Stimulated activated CD4-positive, alpha-beta T cell treated with anti-CD3 and anti-CD28 coated beads, Interleukin-1b, Interleukin-23, amount 100 ng/mL, for 48 hours (primary cell): Measurements from ENCODE around the gene RPS18.
"Not testable (repeated sequence)": the region's sequence is repeated elsewhere in the genome, so short reads cannot be mapped to it uniquely, and the experiment has no call there.

ENCODE experiments used
- DNase-seq: peaks from one replicate; pipeline ENCODE4 v3.0.0-alpha.2; 2020

The RPS18 gene

DNA sequence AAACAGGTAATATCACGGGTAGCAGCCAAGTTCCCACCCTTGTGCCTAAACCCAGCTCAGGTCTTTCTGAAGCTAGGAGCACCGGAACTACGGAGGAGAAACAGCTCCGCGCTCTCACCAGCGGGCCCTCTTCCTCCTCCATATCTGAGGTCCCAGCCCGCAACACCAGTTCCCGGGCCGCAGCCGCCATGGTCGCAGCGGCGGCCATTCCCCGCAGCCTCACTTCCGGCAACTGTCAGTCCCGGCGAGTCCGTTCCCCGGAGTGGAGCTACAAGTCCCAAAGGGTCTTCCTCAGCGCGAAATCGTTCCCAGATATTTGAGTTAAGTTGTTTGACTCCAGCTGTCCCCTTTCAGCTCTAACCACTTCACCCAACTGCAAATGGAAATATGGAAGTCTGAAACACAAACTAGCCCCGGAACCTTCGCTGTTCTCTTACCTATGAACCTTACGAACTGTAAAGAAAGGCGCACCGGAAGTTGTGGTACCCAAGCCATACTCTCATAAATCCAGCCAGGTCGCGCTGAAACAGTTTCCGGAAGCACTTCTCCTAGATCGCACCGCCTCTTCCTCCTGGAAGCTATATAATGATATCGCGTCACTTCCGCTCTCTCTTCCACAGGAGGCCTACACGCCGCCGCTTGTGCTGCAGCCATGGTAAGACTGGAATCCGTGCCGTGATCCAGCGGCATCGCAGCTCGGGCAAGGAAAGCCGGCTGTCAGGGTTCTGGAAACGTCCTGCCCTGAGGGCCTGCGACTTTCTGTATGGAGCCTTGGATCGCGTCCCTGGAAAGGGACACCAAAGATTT is at the start of gene RPS18, which contains the start of gene VPS52:
TSS of gene RPS18 (plus strand) at position 608 of the 807 bp plus-strand sequence. CDS start at position 653, 45 bp downstream.
TSS of gene VPS52 (minus strand) at position 409 of the 807 bp plus-strand sequence. CDS start at position 208, 201 bp downstream.
- peak; percentile 93 for DNase-seq

DNA sequence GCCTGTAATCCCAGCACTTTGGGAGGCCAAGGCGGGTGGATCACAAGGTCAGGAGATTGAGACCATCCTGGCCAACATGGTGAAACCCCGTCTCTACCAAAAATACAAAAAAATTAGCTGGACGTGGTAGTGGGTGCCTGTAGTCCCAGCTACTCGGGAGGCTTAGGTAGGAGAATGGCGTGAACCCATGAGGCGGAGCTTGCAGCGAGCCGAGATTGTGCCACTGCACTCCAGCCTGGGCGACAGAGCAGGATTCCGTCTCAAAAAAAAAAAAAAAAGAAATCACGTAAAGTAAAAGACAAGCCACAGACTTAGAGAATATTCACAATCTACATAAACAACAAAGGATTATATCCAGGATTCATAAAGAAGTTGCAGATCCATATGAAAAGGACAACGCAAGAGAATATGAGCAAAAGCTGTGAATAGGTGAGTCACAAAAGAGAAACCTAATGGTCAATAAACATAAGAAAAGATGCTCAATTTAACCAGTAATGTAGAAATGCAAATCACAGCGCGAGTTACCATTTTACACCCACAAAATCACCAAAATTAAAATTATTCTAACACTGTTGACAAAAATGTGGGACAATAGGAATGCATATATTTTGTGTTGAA is 45.3 kb upstream of the RPS18 start:
- not testable (repeated sequence) for DNase-seq

DNA sequence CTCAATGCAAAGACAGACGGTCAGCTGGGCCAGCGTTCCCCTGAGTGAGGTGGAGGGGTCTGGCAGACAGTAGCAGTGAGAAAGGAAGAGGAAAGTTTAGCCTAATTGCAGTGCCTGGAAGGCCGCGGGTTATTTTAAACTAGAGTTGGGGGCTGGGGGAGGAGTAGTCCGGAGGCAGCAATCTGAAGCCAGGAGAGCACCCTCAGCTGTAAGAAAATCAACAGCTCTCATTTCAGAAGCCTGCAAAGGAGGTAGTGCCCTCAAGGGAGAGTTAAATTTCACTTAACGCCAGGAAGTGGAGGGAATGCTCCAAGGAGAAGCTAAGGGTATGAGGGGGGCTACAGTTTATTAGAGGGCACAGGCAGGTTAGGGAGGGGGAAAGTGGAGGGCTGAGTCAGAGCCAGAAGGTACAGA is 36.6 kb upstream of the RPS18 start:
- DNase-seq: no peak

DNA sequence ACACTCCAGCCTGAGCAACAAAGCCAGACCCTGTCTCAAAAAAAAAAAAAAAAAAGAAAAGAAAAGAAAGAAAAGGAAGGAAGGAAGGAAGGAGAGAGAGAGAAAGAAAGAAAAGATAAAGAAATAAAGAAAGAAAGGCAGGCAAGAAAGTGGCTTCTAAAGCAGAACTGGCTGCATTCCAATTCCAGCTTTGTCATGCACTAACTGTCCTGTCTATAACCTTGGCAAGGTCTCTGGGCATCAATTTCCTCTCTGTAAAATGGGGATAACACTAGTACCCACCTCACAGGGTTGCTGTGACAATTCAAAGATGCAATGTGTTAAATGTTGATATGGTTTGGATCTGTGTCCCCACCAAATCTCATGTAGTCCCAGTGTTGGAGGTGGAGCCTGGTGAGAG is 35.5 kb upstream of the RPS18 start:
- DNase-seq: no peak

DNA sequence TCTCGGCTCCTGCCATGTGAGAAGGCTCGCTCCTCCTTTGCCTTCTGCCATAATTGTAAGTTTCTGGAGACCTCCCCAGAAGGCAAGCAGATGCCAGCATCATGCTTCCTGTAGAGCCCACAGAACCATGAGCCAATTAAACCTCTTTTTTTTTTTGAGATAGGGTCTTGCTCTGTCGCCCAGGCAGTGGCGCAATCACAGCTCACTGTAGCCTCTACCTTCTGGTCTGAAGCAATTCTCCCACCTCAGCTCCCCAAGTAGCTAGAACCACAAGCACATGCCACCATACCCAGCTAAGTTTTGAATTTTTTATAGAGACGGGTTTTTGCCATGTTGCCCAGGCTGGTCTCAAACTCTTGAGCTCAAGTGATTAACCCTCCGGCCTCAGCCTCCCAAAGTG is 35.0 kb upstream of the RPS18 start:
- DNase-seq: no peak

DNA sequence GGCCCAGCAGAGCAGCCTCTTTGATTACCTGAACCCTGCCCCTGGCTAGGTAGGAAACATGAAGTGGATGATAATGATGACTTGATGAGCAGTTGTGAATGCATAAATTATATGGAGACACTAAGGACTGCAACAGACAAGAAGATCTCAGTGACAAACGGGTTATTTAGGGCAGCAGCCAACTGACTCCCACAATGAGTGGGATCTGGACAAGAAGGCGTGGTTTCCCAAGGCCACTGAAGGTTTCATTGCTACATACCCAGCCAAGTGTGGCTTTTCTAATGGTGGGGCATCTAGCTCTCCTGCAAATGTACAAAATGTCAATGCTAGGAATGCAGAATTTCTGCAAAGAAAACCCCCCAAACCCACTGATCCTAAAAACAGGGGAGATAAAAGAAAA is 34.1 kb upstream of the RPS18 start:
- DNase-seq: no peak

DNA sequence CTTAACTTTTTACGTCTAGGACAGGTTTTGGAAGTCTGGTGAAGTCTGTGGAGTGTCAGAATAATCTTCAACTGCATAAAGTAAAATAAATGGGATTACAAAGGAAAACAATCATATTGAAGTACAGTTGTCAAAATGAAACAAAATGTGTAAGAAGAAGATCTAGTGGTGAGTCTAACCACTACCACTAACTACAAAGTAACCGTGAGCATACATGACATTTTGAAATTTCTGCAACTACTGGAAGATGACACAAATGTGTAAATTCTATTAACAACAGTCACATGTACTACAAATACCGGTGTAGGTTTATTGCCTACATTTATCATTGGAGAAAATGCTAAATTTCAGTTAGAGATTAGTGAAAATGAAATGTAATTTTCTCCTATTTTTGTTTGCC is 29.9 kb upstream of the RPS18 start:
- DNase-seq: no peak

DNA sequence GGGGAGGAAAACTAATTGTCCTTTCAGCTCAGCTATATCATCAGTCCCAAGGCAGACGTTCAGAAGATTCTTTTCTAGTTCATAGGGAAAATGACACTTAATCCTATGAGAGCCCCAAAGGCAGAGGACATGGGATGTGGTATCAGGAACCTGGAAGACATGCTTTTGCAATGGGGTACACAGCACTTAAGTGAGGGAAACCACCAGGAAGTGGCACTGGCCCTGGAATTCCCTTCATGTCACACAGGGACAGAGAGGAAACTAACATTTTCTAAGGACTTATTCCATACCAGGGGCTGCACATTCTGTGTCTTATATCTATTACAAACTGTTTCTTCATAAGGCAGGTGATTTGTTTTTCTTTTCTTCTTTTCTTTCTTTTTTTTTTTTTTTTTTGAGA is 28.4 kb upstream of the RPS18 start:
- no peak for DNase-seq

DNA sequence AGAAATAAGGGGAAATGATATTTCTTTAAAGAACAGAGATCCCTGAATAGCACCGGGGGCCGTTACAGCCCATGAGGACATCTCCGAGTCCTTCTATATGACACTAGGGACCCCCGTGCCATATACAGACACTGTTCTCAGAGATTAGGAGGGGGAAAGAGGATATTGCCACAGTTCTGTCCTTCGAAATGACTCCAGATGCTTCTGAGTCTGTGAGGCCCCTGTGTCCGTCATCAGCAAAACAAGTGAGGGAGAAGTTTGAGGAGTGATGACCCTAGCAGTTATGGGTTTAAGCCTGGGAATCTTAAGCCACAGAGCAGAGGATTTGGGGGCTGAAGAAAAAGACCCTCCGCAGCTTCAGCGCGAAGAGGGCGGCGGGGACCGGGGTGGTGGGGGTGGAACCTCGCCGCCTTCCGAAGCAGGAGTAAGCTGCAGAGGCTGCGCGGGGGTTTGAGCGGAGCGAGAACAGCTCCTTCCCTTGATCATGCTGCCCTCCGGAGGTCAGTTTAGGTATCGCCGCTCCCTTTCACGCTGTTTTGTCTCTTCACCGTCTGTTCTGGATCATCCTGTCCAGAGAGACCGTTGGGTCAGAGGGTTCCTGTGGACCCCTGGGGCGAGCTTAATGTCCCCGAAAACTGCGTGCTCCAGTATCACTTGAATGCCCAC is 23.8 kb upstream of the RPS18 start:
- DNase-seq: peak; percentile 90

DNA sequence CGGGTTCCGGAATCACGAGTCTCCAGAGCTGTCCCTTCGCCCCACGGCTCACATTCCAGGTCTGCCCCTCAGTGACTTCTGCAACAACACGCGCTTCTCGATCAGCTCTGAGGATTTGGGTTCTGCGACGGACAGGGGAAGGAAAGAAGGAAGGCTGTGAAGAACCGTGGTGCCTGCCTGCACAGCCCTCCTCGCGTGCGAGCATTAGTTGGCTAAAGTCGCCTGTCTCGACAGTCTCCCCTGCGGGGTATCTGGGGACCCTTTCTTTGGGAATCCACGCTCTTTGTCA is 23.3 kb upstream of the RPS18 start:
- no peak for DNase-seq

DNA sequence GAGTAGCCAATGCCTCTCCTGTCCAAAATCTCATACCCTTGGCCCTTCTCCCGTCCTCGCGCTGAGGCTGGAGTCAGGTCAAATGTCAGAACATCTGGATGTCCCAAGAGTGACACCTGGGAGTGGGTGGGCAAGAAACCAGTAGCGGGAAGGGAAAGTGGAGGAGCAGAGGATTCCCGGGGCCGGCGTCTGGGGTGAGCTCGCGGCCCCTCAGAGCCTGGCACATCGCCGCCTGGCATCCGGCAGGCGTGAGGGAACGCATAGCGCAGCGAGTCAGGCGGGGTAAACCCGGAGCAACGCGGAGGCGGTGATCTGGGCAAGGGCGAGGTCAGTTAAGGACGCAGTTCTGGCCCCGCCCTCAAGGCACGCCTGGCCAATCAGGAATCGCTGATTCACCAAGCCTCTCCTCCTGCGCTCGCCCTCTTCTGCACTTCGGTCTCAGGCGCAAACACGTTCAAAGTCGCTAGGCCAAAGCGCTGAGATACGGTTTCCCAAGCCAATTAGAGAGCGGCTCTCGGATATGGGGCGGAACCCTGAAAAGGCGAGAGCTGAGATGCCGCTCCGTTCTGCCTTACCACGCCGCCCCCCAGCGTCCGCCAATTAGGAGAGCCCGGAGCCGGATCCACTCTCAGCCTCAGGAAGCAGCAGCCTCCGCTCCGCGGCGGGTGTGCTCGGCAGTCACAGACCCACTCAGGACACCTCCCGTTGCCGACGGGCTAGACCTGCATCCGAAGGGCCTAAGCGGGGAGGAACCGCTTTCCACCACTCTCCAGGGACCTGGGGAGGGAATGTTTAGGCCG is 22.7 kb upstream of the RPS18 start:
- peak; percentile 97 for DNase-seq

DNA sequence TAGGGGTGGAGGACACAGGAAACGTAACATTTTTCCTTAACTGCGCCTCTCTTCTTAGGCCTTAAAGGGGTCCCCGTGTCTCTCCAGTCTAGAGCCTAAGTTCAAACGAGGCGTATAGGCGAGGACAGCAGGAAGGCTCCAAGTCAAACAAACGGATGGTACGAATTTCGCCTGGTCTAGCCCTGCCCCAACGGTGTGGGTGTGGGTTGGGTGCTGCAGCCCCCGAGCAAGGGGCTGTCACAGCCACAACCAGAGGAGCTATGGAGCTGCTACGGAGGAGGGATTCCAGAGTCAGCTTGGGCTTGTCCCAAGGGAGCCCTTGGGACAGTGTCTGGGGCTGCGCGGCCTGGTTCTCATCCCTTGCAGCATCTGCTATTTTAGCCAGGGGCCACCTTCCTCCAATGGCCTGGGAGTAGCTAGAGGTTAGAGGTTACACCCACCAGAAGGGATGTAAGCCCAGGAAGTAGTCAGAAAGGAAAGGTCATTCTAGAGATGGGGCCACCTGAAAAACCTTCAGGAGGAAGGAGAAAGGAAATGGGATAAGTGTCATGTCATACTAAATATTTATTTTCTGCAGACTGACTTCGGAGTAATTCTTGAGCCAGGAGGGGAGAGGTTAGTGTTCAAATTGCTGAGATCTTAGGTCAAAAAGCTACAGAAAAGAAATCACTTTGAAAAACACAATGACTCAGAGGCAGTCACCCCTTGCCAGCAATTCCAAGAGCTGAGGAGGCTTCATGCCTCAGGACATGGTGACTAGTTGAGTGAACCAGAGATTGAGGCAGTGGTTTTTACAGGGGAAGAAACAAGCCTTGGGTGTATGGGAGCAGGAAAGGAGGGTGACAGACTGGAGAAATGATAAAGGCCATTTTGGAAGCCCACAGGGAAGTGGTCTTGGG is 21.9 kb upstream of the RPS18 start:
- peak; percentile 50 for DNase-seq

DNA sequence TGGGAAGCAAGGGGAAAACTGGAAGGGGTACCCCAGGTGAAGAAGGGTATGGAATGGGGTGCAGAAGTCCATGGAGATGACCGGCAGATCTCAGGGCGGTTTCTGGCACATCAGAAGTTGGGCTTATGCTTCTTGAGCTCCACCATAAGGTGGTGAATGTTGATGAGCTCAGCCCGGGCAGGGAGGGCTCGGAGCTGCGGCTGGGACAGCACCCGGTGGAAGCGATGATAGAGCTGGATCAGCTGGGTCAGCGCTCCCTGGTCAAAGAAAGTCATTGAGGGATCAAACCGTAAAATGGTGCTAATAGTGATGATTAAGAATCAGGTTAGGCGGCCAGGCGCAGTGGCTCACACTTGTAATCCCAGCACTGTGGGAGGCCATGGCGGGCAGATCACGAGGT is 21.1 kb upstream of the RPS18 start:
- DNase-seq: no peak

DNA sequence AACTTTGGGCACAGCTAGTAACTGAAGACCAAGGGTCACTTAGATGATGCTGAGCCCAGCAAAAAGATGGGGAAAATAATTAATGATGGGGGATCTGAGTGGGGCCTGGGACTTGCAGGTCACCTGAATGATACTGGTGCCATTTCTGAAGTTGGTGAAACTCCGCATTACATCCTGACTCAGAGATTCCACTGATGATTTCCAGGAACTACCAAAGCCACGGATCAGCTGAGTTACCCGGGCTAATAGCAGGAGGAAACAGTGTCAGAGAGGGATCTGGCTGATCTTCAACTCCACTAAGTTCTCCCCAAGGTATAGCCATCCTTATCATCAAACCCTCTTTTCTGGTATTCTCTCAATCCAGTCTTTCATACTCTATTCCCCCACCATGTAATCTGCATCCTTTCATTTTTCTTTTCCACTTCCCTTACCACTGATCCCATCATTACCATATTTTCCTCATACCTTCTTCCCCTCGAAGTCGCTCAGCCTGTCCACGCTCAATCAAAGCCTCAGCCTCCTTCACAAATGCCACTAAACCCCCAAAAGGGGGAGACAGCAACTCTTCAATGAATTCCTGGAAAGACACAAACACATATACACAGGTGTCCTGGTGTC is 20.4 kb upstream of the RPS18 start:
- DNase-seq: no peak

DNA sequence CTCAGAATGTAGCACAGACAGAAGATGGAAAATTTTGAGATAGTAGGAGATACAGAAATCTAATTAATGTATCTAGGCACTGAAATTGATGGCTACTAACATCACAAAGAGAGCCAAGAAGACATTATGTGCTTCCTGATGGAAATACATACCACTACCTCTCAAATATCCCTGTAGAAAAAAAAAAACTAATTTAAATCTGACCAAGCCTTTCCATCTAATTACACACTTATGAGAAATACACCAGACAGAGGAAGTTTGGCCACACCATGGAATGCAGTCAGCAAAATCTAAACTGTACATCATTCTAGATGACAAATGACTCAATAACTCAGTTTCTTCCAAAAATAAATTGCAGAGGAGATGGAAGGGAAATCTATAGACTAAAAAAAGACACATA is 19.1 kb upstream of the RPS18 start:
- DNase-seq: no peak

DNA sequence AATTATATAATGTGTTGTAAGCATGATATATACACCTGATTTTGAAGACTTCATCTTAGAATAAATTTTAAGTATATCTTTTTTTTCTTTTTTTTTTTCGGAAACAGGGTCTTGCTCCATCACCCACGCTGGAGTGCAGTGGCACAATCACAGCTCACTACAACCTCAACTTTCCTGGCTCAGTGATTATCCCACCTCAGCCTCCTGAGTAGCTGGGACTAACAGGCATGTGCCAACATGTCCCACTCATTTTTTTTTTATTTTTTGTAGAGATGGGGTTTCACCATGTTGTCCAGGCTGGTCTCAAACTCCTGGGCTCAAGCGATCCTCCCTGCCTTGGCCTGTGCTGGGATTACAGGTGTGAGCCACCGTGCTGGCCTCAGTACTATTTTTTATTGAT is 17.3 kb upstream of the RPS18 start:
- no peak for DNase-seq

DNA sequence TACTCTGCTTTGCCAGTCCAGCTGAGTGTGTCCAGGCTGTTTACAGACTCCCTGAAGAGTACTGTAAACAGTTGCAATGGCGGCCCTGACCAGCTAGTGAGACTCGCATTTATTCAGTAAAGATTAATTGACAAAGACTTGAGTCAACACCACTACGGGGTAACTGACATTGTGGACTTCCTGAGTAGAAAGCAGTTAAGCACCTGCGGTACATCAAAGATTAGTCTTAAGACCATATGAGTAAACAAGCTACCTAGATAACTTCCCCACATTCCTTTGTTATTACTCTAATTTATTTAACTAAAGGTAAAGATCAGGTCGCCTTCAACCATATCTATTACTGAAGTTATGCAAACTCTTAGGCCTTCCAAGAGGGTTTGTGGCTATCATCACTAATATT is 12.8 kb upstream of the RPS18 start:
- DNase-seq: no peak

DNA sequence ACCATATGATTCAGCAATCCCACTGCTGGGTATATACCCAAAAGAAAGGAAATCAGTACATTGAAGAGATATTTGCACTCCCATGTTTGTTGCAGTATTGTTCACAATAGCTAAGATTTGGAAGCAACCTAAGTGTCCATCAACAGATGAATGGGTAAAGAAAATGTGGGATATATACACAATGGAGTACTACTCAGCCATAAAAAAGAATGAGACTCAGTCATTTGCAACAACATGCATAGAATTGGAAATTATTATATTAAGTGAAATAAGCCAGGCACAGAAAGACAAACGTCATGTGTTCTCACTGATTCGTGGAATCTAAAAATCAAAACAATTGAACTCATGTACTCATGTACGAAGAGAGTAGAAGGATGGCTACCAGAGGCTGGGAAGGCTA is 9.4 kb upstream of the RPS18 start:
- DNase-seq: not testable (repeated sequence)

DNA sequence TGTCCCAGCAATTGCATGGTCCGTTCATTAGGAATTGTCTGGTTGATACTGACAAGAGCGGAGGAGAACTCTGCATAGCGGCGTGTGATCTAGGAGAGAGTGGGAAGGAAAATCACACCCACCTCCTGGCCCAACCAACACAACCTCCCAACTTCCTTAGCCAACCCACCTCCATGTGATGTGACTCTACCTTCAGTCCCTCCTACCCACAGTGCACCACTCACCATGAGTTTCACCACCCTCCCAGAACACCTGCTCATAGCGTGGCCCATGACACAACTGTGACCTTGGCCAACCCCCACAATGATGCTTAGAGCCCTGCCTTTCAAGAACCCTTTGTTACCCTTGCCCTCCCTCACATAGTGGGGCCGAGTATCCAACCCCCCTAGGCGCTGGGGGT is 7.9 kb upstream of the RPS18 start:
- no peak for DNase-seq

DNA sequence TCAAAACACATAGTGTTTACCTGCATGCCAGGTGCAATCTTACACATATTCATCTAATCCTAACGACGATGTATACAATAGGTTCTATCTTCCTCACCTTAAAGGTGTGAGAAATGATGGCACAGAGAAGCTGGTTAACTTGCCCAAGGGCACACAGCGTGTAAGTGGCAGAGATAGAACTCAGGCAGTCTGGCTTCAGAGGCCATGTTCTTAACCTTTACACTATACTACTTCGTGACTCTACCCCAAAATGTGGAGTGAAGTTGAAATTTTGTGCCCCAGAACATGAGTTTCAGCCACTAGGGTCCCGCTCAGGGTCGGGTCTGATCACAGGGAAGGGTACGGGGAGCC is 783 bp upstream of the RPS18 start:
- no peak for DNase-seq

DNA sequence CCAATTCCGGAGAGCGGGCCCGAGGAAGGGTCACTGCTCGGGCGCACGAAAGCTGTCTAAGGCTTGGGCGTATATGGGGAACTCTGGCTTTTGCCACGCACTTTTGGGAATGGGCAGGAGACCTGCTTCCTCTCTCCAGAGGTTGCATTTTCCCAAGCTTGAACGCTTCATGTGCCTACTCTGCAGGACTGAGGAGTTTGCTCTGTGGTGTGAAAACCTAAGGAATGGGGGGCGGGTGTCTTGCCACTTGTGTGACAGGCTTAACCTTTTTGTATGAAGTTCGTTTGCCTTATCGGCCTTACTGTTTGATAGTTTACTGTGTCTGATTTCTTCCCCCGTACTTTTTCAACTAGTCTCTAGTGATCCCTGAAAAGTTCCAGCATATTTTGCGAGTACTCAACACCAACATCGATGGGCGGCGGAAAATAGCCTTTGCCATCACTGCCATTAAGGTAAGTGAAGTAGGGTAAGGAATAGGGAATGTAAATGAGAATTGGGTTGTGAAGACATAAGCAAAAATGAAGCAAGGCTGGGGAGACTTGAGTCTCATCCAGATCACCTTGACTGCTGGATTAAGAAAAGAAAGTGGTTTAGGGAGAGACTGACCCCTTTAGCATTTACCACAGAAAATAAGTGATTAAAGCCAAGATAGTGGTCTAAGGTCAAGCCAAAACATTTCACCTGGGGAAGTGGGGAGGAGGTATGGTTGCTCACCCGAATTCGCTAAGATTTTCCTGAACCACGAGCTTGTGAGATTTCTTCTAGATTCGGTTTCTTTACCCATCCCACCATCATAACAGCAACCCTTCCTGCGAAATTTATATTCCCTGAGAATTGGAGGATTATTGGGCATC is 627 bp downstream of the RPS18 start:
- DNase-seq: no peak
